CD4-positive, alpha-beta T cell treated with Interleukin-17A for 4 hours (primary cell): ENCODE measurements around the gene SHKBP1.
"Not testable (repeated sequence)": the region's sequence is repeated elsewhere in the genome, so short reads cannot be mapped to it uniquely, and the experiment has no call there.

Source experiments
- DNase-seq: peaks from one replicate; pipeline ENCODE4 v3.0.0-alpha.2; 2020; ENCODE audit warnings: mixed read lengths

SHKBP1 gene, protein sequence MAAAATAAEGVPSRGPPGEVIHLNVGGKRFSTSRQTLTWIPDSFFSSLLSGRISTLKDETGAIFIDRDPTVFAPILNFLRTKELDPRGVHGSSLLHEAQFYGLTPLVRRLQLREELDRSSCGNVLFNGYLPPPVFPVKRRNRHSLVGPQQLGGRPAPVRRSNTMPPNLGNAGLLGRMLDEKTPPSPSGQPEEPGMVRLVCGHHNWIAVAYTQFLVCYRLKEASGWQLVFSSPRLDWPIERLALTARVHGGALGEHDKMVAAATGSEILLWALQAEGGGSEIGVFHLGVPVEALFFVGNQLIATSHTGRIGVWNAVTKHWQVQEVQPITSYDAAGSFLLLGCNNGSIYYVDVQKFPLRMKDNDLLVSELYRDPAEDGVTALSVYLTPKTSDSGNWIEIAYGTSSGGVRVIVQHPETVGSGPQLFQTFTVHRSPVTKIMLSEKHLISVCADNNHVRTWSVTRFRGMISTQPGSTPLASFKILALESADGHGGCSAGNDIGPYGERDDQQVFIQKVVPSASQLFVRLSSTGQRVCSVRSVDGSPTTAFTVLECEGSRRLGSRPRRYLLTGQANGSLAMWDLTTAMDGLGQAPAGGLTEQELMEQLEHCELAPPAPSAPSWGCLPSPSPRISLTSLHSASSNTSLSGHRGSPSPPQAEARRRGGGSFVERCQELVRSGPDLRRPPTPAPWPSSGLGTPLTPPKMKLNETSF

DNA sequence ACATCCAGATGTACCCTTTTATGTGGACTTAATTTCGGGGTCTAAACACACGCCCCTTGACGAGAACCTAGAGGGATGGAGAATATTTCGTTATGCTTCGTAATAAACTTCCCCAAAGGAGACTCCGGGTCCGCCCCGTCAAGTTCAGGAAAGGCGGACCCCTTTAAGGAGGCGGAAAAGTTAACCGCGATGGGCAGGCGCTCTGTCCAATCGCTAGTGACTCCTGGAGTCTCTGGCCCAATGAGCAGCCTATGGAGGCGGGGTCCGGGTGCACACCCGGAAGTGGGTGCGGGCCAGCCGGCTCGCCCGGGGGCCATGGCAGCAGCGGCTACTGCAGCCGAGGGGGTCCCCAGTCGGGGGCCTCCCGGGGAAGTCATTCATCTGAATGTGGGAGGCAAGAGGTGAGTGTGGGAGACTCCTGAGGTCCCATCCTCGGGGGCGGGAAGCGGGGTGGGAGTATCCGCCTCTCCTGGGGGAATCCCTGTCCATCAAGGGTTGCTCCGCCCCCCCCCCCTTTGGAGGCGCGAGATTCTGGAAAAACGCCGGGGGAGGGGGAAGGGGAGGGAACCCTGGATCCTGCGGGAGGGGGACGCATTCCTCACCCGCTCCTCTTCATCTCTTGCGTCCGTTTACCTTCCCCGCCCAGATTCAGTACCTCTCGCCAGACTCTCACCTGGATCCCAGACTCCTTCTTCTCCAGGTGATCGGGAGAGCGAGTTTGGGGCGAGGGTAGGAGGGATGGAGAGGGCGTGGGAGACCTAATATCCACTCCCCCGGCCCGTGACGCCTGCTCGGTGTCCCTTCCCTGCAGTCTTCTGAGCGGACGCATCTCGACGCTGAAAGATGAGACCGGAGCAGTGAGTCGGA is at the start of gene SHKBP1:
Gene SHKBP1, plus strand, starts transcription at position 289 of the 867 bp plus-strand sequence. Its CDS starts 27 bp downstream, at position 316.
- DNase-seq, result peak; percentile 94

GRCh38 chr19:40528078-40528477 is 48.6 kb upstream of the SHKBP1 start:
- DNase-seq, result no peak

GRCh38 chr19:40528533-40529092 is 48.1 kb upstream of the SHKBP1 start:
- DNase-seq, result no peak

GRCh38 chr19:40529093-40529954 is 47.3 kb upstream of the SHKBP1 start:
- peak; percentile 93 for DNase-seq

- peak; percentile 47 for DNase-seq
Observed at GRCh38 chr19:40530091-40530901, 46.4 kb upstream of the SHKBP1 start.

DNA sequence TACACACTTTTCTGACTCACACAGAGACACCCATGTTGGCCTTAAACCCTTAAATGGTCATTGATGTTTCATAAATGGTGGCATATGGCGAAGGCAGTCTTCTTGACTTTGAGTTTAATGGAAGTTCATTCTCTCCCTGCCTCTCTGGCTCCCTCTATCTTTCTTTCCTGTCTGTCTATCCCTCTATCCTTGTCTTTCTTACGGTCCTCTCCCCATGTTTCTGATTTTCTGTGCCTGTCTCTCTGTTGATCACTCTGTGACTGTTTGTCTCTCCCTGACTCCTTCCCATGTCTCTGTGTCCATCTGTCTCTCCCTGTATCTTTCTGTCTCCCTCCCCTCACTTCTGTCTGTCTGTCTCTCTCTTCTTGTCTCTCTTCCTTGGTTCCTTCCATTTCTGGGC is 43.2 kb upstream of the SHKBP1 start:
- DNase-seq, result no peak

DNA sequence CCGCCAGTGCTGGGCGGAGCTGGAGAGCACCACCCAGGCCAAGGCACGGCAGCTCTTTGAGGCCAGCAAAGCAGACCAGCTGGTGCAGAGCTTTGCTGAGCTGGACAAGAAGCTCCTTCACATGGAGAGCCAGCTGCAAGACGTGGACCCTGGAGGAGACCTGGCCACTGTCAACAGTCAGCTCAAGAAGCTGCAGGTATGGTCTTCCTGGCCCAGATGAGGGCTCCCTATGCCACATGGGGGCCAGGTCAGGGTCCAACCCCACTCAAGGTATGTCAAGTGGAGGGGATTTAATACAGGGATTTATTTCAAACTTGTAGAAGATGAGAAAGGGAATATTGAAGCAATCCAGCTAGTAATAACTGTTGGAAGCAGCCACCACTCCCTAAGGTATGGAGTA is 42.5 kb upstream of the SHKBP1 start:
- no peak for DNase-seq

DNA sequence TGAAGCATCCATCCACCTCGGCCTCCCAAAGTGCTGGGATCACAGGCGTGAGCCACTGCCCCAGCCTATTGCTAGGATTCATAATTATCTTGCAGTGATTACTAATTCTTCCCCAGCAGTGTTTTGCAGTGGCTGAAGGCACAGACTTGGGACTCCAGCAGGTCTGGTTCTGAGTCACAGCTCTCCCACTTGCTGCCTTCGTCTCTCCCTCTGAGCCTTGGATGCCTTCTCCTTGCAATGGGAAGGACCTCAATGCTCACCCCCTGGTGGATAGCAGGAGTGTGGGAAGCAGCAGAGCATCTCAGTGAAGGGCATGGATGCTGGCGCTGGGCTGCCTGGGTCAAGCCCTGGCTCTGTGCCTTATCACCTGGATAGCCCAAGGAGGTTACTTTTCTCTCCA is 37.6 kb upstream of the SHKBP1 start:
- DNase-seq, result no peak

DNA sequence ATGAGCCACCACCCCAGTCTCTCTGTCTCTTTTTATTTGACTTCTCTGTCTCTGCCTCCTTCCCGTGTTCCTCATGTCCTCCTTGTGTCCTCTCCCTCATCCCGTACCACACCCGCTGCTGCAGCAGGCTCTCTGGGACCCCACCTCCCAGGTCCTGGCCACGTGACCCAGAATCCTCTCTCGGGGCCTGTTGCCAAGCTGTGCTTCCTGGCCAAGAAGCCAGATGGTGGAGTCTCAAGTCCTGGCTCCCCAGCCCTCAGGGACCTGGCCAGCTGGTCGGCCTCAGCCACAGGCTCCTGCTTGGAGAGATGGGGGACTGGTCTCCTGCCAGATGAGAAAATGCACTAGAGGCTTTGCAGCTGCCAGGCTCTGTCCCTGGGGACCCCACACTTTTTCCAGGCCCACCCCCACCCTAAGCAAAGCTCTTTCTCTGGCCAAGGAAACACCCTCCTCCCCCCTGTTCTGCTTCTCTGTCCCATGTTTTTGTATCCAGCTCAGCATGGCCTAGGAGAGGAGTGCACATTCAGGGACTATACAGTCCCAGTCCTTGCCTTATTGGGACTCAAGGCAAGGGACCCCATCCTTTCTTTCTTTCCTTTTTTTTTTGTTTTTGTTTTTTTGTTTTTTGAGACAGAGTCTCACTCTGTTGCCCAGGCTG is 34.3 kb upstream of the SHKBP1 start:
- DNase-seq, result no peak

DNA sequence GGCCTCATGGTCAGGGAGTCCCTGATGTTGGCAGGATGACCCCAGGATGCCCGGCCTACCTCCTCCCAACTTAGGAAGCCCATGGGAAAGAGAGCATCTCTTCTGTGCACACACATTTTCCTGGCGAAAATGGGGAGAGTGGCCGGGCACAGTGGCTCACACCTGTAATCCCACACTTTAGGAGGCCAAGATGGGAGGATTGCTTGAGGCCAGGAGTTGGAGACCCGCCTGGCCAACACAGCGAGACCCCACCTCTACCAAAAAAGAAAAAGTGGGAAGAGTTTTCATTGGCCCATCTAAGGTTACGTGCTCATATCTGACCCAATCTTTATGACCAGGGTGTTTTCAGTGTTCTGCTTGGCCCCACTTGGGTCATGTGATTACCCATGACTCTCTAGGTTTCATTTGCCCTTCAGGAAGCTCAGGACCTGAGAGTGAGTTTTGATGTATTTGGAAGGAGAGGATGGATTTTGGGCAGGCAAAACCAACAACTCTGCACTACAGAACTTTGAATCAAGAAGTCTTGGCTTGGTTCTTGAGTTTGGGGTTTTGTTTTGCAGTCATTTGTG is 33.6 kb upstream of the SHKBP1 start:
- no peak for DNase-seq

GRCh38 chr19:40546153-40546841 is 30.4 kb upstream of the SHKBP1 start:
- DNase-seq, result not testable (repeated sequence)

DNA sequence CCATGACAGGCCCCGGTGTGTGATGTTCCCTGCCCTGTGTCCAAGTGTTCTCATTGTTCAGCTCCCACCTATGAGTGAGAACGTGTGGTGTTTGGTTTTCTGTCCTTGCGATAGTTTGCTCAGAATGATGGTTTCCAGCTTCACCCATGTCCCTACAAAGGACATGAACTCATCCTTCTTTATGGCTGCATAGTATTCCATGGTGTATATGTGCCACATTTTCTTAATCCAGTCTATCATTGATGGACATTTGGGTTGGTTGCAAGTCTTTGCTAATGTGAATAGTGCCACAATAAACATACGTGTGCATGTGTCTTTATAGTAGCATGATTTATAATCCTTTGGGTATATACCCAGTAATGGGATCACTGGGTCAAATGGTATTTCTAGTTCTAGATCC is 29.5 kb upstream of the SHKBP1 start:
- DNase-seq, result not testable (repeated sequence)

DNA sequence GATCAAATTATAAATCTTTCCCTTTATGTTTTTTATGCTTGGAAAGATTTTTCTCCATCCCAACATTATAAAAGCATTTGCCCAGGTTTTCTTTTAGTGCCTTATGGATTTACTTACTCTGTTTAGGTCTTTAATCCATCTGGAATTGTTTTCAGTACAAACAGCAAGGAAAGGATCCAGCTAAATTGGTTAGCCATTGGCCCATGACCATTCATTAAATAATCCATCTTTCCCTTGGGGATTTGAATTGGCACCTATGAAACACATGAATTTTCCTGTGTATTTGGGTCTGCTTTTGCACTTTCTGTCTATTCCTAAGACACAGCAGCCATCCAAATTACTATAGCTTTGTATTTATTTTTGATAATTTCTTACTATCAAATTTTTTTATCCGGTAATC is 28.8 kb upstream of the SHKBP1 start:
- no peak for DNase-seq

- peak; percentile 83 for DNase-seq
Observed at GRCh38 chr19:40549007-40549708, 27.5 kb upstream of the SHKBP1 start.

- no peak for DNase-seq
Observed at GRCh38 chr19:40550951-40551350, 25.7 kb upstream of the SHKBP1 start.

DNA sequence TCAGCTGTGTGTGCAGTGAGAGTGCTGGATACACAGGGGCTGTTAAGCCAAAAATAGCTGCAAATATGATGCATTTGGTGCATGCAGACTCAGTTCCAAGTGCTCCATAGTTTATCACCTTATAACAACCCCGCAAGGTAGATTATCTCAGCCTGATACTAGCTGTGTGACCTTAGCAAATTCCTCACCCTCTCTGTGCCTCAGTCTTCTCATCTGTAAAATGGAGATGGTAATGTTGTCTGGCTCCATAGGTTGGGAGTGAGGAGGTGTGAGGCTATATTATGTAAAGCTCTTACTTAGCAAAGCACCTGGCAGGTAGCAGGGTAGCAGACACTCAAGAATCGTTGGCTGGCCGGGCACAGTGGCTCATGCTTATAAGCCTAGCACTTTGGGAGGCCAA is 23.8 kb upstream of the SHKBP1 start:
- DNase-seq, result no peak

DNA sequence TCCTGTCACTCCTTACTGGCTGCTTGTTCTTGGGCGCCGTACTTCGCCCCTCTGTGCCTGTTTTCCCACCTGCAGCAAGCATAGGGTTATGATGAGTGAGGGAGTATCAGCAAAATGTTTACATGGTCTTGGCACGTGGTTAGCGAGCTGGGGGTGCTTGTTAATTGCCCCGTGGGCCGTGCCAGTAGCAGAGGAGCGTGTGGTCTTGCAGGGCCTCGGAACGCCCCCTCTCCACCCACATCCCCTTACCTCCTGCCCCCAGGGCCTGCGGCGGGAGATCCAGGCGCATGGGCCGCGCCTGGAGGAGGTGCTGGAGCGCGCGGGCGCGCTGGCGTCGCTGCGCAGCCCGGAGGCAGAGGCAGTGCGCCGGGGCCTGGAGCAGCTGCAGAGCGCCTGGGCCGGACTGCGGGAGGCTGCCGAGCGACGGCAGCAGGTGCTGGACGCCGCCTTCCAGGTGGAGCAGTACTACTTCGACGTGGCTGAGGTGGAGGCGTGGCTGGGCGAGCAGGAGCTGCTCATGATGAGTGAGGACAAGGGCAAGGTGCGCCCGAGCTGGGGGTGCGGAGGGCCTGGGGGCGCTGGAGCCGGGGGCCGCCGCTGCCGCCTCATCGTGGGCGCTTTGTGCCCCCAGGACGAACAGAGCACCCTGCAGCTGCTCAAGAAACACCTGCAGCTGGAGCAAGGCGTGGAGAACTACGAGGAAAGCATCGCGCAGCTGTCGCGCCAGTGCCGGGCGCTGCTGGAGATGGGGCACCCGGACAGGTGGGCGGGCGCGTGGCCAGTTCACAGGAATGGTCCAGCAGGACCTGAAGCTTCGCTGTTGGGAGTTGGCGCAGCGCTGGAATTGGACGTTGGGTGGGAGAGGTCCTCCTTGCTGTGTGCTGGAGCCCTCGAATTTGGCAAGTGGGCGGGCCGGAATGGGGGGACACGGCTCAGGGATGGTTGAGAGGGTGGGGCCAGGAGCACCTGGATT is 22.5 kb upstream of the SHKBP1 start:
- no peak for DNase-seq
